Measurements from ENCODE around the gene MRPS6. TPM values are rescaled to one million over a fixed set of nuclear protein-coding genes. Genes with fewer than 3 reads are reported as not detected.

MRPS6 gene
- total RNA-seq, 2 donors from 2014 or later = 54.8 to 67.2 TPM

- DNase-seq (no peak), ATAC-seq (no peak)
- intact Hi-C loops (cut with DNase I) = loop anchor here in 1 of 2 donors (5.0 kb wide), 1 partner anchor 44 kb away; no protein-coding TSS in a partner anchor
Measured at GRCh38 chr21:34126691-34127090, 53.3 kb downstream of the MRPS6 start.

GRCh38 chr21:34128124-34128523, 54.7 kb downstream of the MRPS6 start:
- ATAC-seq (peak in 1 of 2 donors; percentile 51), DNase-seq (no peak)
- intact Hi-C loops (cut with DNase I) = loop anchor here in 1 of 2 donors (2.0 to 5.0 kb wide), 2 partner anchors 46 to 221 kb away; no protein-coding TSS in a partner anchor

- DNase-seq = no peak
- intact Hi-C loops (cut with DNase I) = loop anchor here in 1 of 2 donors (2.0 to 5.0 kb wide), 2 partner anchors 46 to 220 kb away; no protein-coding TSS in a partner anchor
- peak in 1 of 2 donors; percentile 14 for ATAC-seq
Measured at GRCh38 chr21:34128674-34129038, 55.3 kb downstream of the MRPS6 start.

GRCh38 chr21:34129039-34129891, 55.9 kb downstream of the MRPS6 start:
- ATAC-seq (peak; percentile 92 to 93), DNase-seq (peak; percentile 68)
- intact Hi-C loops (cut with DNase I) = loop anchor here in 1 of 2 donors (2.0 to 5.0 kb wide), 2 partner anchors 47 to 220 kb away; no protein-coding TSS in a partner anchor

GRCh38 chr21:34129901-34130715, 56.7 kb downstream of the MRPS6 start:
- DNase-seq = no peak
- peak; percentile 19 to 50 for ATAC-seq
- intact Hi-C loops (cut with DNase I) = loop anchor here in 1 of 2 donors (2.0 to 5.0 kb wide), 2 partner anchors 48 to 219 kb away; no protein-coding TSS in a partner anchor

- DNase-seq = no peak
- intact Hi-C loops (cut with DNase I) = no loop called here
Measured at GRCh38 chr21:34130716-34130985, 57.3 kb downstream of the MRPS6 start.

GRCh38 chr21:34131586-34131985, 58.2 kb downstream of the MRPS6 start:
- intact Hi-C loops (cut with DNase I) = no loop called here
- no peak for DNase-seq
- ATAC-seq = peak in 1 of 2 donors; percentile 3

More at GRCh38 chr21:34130716-34130985, 57.3 kb downstream of the MRPS6 start:
- ATAC-seq = no peak

GRCh38 chr21:34132202-34132601, 58.8 kb downstream of the MRPS6 start:
- ATAC-seq = no peak
- DNase-seq = no peak
- intact Hi-C loops (cut with DNase I) = no loop called here

GRCh38 chr21:34132926-34133325, 59.5 kb downstream of the MRPS6 start:
- no peak for DNase-seq
- ATAC-seq = no peak
- intact Hi-C loops (cut with DNase I) = no loop called here

GRCh38 chr21:34133392-34133791, 60.0 kb downstream of the MRPS6 start:
- intact Hi-C loops (cut with DNase I) = no loop called here
- no peak for ATAC-seq

GRCh38 chr21:34133802-34134201, 60.4 kb downstream of the MRPS6 start:
- DNase-seq = no peak

More at GRCh38 chr21:34133392-34133791, 60.0 kb downstream of the MRPS6 start:
- no peak for DNase-seq

GRCh38 chr21:34135330-34135729, 62.0 kb downstream of the MRPS6 start:
- no peak for DNase-seq
- peak in 1 of 2 donors; percentile 34 for ATAC-seq
- intact Hi-C loops (cut with DNase I) = no loop called here

More at GRCh38 chr21:34133802-34134201, 60.4 kb downstream of the MRPS6 start:
- ATAC-seq = no peak
- intact Hi-C loops (cut with DNase I) = no loop called here

GRCh38 chr21:34141373-34141772, 68.0 kb downstream of the MRPS6 start:
- intact Hi-C loops (cut with DNase I) = loop anchor here in 1 of 2 donors (10.0 kb wide), 1 partner anchor 53 kb away; no protein-coding TSS in a partner anchor
- ATAC-seq = no peak
- DNase-seq = no peak

GRCh38 chr21:34143685-34144182, 70.4 kb downstream of the MRPS6 start:
- intact Hi-C loops (cut with DNase I) = loop anchor here in 1 of 2 donors (10.0 kb wide), 1 partner anchor 51 kb away; no protein-coding TSS in a partner anchor
- no peak for ATAC-seq
- DNase-seq = no peak

- no peak for DNase-seq
- intact Hi-C loops (cut with DNase I) = loop anchor here in 1 of 2 donors (10.0 kb wide), 1 partner anchor 51 kb away; no protein-coding TSS in a partner anchor
- peak in 1 of 2 donors; percentile 58 for ATAC-seq
Measured at GRCh38 chr21:34144224-34144623, 70.8 kb downstream of the MRPS6 start.

- no peak for ATAC-seq
- DNase-seq = no peak
- intact Hi-C loops (cut with DNase I) = loop anchor here in 1 of 2 donors (10.0 kb wide), 1 partner anchor 47 kb away; no protein-coding TSS in a partner anchor
Measured at GRCh38 chr21:34147792-34148418, 74.5 kb downstream of the MRPS6 start.

GRCh38 chr21:34148419-34148804, 75.0 kb downstream of the MRPS6 start:
- DNase-seq (no peak), ATAC-seq (no peak)
- intact Hi-C loops (cut with DNase I) = loop anchor here in 1 of 2 donors (10.0 kb wide), 1 partner anchor 46 kb away; no protein-coding TSS in a partner anchor

GRCh38 chr21:34148826-34149558, 75.6 kb downstream of the MRPS6 start:
- DNase-seq = no peak
- intact Hi-C loops (cut with DNase I) = loop anchor here in 1 of 2 donors (10.0 kb wide), 1 partner anchor 46 kb away; no protein-coding TSS in a partner anchor
- ATAC-seq = no peak
